SK-N-SH treated with all-trans-retinoic acid at 6 μM for 48 hours (cell line): ENCODE measurements around the gene KRTAP10-2.

Source experiments
- ATAC-seq: fragments of 200-7000 bp; cut with Tn5 transposase; 3 replicates; pipeline ENCODE4 v1.9.1; 2020; ENCODE audit warnings: mild to moderate bottlenecking, moderate library complexity
- ARNTL ChIP-seq: fragments of 450-650 bp; formaldehyde crosslinking; IDR thresholded peaks from 2 replicates; pipeline ENCODE4 v1.5.0; 2020; ENCODE audit warnings: low read depth, mild to moderate bottlenecking, moderate library complexity, borderline replicate concordance
- CSDC2 ChIP-seq: fragments of 250-450 bp; sonication (Bioruptor Pico); IDR thresholded peaks from 2 replicates; pipeline ENCODE4 v1.5.0; 2020; ENCODE audit warnings: mild to moderate bottlenecking, moderate library complexity
- ESRRG ChIP-seq: fragments of 250-450 bp; sonication (Bioruptor Pico); IDR thresholded peaks from 2 replicates; pipeline ENCODE4 v1.6.1; 2021; ENCODE audit warnings: mild to moderate bottlenecking
- ISL1 ChIP-seq: fragments of 250-450 bp; sonication (Bioruptor Pico); IDR thresholded peaks from 2 replicates; pipeline ENCODE4 v2.1.2; 2022; ENCODE audit warnings: mild to moderate bottlenecking, moderate library complexity
- OSR1 ChIP-seq: fragments of 250-450 bp; sonication (Bioruptor Pico); IDR thresholded peaks from 2 replicates; pipeline ENCODE4 v1.8.0; 2022; ENCODE audit warnings: moderate library complexity, mild to moderate bottlenecking, inconsistent platforms
- PPARA ChIP-seq: fragments of 250-450 bp; sonication (Bioruptor Pico); IDR thresholded peaks from 2 replicates; pipeline ENCODE4 v1.5.0; 2020; ENCODE audit warnings: mild to moderate bottlenecking, borderline replicate concordance
- RARB ChIP-seq: fragments of 250-450 bp; sonication (Bioruptor Pico); IDR thresholded peaks from 2 replicates; pipeline ENCODE4 v1.8.0; 2021; ENCODE audit warnings: mild to moderate bottlenecking, moderate library complexity
- SNAI2 ChIP-seq: fragments of 250-450 bp; sonication (Bioruptor Pico); IDR thresholded peaks from 2 replicates; pipeline ENCODE4 v1.5.0; 2020; ENCODE audit warnings: mild to moderate bottlenecking, moderate library complexity
- TCF4 ChIP-seq: fragments of 250-450 bp; sonication (Bioruptor Pico); IDR thresholded peaks from 2 replicates; pipeline ENCODE4 v1.8.0; 2021; ENCODE audit warnings: mild to moderate bottlenecking, moderate library complexity, borderline replicate concordance
- TOX ChIP-seq: fragments of 250-450 bp; sonication (Bioruptor Pico); IDR thresholded peaks from 2 replicates; pipeline ENCODE4 v1.8.0; 2021; ENCODE audit warnings: mild to moderate bottlenecking, moderate library complexity, borderline replicate concordance
- TSHZ2 ChIP-seq: fragments of 250-450 bp; sonication (Bioruptor Pico); IDR thresholded peaks from 2 replicates; pipeline ENCODE4 v1.5.0; 2020; ENCODE audit warnings: mild to moderate bottlenecking, moderate library complexity
- ZC3H10 ChIP-seq: fragments of 250-450 bp; sonication (Bioruptor Pico); IDR thresholded peaks from 2 replicates; pipeline ENCODE4 v1.5.1; 2021; ENCODE audit warnings: mild to moderate bottlenecking, moderate library complexity
- ZFP3 ChIP-seq: fragments of 250-450 bp; sonication (Bioruptor Pico); IDR thresholded peaks from 2 replicates; pipeline ENCODE4 v1.5.0; 2020; ENCODE audit warnings: mild to moderate bottlenecking, moderate library complexity
- ZFP30 ChIP-seq: fragments of 450-650 bp; formaldehyde crosslinking; IDR thresholded peaks from 2 replicates; pipeline ENCODE4 v1.5.0; 2022; ENCODE audit warnings: mild to moderate bottlenecking, moderate library complexity
- ZNF565 ChIP-seq: fragments of 450-650 bp; formaldehyde crosslinking; conservative IDR thresholded peaks from 2 replicates; pipeline ENCODE4 v1.5.0; 2020; ENCODE audit warnings: low read depth, mild to moderate bottlenecking, moderate library complexity
- ZNF70 ChIP-seq: fragments of 450-650 bp; formaldehyde crosslinking; IDR thresholded peaks from 2 replicates; pipeline ENCODE4 v1.5.0; 2020; ENCODE audit warnings: mild to moderate bottlenecking, moderate library complexity
- ZNF8 ChIP-seq: fragments of 450-650 bp; formaldehyde crosslinking; IDR thresholded peaks from 2 replicates; pipeline ENCODE4 v1.5.0; 2020; ENCODE audit warnings: mild to moderate bottlenecking, moderate library complexity
- TF ChIP-seq, protein P1 (sequence below): fragments of 250-450 bp; sonication (Bioruptor Pico); IDR thresholded peaks from 2 replicates; pipeline ENCODE4 v1.8.0; 2021; ENCODE audit warnings: low read depth, mild to moderate bottlenecking, moderate library complexity, borderline replicate concordance
- TF ChIP-seq, protein P2 (sequence below): fragments of 250-450 bp; sonication (Bioruptor Pico); IDR thresholded peaks from 2 replicates; pipeline ENCODE4 v1.5.1; 2021; ENCODE audit warnings: mild to moderate bottlenecking, moderate library complexity
- TF ChIP-seq, protein P3 (sequence below): fragments of 250-450 bp; sonication (Bioruptor Pico); IDR thresholded peaks from 2 replicates; pipeline ENCODE4 v1.8.0; 2020; ENCODE audit warnings: mild to moderate bottlenecking, moderate library complexity, borderline replicate concordance
- TF ChIP-seq, protein P4 (sequence below): fragments of 250-450 bp; sonication (Bioruptor Pico); IDR thresholded peaks from 2 replicates; pipeline ENCODE4 v1.5.1; 2020; ENCODE audit warnings: low read depth, mild to moderate bottlenecking, moderate library complexity

The KRTAP10-2 gene

DNA sequence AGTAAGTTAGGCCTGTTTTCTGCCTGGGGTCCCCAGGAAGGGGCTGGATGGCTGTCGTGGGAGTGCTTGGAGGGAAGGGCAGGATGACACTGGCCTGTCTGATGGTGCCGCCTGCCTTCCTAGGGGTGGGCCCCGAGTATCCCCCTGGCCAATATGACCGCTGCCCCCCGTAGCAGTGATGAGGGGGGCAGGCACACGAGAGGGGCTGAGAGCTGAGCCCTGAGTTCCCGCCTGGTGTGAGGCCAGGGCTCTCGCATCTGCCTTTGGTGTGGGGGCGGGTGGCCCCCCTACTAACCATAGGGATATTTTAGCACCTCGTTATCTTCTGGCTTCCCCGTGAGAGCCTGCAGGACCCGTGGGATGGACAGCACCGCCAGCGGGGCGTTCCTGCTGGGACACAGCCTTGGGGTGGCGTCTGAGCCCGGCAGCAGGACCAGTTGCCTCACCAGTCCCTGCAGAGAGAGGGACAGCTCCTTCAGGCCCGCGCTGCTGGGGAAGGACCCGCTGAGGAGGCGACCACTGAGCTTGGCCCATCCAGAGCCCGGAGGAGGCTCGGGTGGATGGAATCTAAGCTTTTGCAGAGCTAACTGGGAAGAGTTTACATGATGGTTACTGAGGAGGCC lies 21.7 kb downstream of the KRTAP10-2 start:
- no peak for TF ChIP-seq CSDC2 (CRISPR knock-in tag)
- TF ChIP-seq ZFP3 (CRISPR knock-in tag) = no peak
- TF ChIP-seq TSHZ2 = no peak
- TF ChIP-seq OSR1 (CRISPR knock-in tag) = no peak
- no peak for TF ChIP-seq ZNF8
- no peak for TF ChIP-seq SNAI2 (CRISPR knock-in tag)
- TF ChIP-seq, protein P1, sequence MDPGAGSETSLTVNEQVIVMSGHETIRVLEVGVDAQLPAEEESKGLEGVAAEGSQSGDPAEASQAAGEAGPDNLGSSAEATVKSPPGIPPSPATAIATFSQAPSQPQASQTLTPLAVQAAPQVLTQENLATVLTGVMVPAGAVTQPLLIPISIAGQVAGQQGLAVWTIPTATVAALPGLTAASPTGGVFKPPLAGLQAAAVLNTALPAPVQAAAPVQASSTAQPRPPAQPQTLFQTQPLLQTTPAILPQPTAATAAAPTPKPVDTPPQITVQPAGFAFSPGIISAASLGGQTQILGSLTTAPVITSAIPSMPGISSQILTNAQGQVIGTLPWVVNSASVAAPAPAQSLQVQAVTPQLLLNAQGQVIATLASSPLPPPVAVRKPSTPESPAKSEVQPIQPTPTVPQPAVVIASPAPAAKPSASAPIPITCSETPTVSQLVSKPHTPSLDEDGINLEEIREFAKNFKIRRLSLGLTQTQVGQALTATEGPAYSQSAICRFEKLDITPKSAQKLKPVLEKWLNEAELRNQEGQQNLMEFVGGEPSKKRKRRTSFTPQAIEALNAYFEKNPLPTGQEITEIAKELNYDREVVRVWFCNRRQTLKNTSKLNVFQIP = no peak
- no peak for TF ChIP-seq ZC3H10
- TF ChIP-seq ZFP30 (CRISPR knock-in tag) = no peak
- TF ChIP-seq, protein P2, sequence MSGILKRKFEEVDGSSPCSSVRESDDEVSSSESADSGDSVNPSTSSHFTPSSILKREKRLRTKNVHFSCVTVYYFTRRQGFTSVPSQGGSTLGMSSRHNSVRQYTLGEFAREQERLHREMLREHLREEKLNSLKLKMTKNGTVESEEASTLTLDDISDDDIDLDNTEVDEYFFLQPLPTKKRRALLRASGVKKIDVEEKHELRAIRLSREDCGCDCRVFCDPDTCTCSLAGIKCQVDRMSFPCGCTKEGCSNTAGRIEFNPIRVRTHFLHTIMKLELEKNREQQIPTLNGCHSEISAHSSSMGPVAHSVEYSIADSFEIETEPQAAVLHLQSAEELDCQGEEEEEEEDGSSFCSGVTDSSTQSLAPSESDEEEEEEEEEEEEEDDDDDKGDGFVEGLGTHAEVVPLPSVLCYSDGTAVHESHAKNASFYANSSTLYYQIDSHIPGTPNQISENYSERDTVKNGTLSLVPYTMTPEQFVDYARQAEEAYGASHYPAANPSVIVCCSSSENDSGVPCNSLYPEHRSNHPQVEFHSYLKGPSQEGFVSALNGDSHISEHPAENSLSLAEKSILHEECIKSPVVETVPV (CRISPR knock-in tag) = no peak
- no peak for TF ChIP-seq ESRRG (CRISPR knock-in tag)
- TF ChIP-seq ZNF565 (CRISPR knock-in tag) = no peak
- TF ChIP-seq PPARA (CRISPR knock-in tag) = no peak
- no peak for TF ChIP-seq TCF4 (CRISPR knock-in tag)
- no peak for TF ChIP-seq ARNTL (CRISPR knock-in tag)
- no peak; the same call in 2 of the 3 replicates for ATAC-seq

DNA sequence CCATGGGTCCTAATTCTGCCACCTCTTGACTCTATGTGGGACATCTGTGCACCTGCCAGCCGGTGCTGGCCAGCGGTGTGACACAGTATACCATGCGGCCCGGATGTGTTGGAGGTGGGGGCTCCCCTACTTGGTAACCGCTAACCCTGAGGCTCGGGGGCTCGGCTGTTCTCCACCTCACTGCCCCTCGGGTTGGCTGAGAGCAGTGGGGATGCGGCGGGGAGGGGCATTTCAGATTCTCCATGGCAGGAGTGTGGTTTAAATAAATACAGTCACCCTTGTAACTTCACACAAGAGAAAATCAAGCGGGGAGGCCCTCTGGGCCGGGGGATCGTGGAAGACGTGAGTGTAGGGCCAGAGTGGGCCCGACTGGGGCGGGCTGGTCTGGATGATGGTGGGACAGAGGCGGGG lies 22.3 kb downstream of the KRTAP10-2 start:
- ATAC-seq = no peak
- TF ChIP-seq, protein P3, sequence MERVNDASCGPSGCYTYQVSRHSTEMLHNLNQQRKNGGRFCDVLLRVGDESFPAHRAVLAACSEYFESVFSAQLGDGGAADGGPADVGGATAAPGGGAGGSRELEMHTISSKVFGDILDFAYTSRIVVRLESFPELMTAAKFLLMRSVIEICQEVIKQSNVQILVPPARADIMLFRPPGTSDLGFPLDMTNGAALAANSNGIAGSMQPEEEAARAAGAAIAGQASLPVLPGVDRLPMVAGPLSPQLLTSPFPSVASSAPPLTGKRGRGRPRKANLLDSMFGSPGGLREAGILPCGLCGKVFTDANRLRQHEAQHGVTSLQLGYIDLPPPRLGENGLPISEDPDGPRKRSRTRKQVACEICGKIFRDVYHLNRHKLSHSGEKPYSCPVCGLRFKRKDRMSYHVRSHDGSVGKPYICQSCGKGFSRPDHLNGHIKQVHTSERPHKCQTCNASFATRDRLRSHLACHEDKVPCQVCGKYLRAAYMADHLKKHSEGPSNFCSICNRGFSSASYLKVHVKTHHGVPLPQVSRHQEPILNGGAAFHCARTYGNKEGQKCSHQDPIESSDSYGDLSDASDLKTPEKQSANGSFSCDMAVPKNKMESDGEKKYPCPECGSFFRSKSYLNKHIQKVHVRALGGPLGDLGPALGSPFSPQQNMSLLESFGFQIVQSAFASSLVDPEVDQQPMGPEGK = no peak
- TF ChIP-seq RARB (CRISPR knock-in tag) (no peak), ZFP30 (CRISPR knock-in tag) (no peak), TCF4 (CRISPR knock-in tag) (no peak), ZNF565 (CRISPR knock-in tag) (no peak), ZFP3 (CRISPR knock-in tag) (no peak), ZNF8 (no peak), TSHZ2 (no peak), ESRRG (CRISPR knock-in tag) (no peak), CSDC2 (CRISPR knock-in tag) (no peak), PPARA (CRISPR knock-in tag) (no peak), ZC3H10 (no peak), OSR1 (CRISPR knock-in tag) (no peak), TOX (CRISPR knock-in tag) (no peak), ISL1 (no peak), ZNF70 (CRISPR knock-in tag) (no peak), SNAI2 (CRISPR knock-in tag) (no peak)
- TF ChIP-seq, protein P4, sequence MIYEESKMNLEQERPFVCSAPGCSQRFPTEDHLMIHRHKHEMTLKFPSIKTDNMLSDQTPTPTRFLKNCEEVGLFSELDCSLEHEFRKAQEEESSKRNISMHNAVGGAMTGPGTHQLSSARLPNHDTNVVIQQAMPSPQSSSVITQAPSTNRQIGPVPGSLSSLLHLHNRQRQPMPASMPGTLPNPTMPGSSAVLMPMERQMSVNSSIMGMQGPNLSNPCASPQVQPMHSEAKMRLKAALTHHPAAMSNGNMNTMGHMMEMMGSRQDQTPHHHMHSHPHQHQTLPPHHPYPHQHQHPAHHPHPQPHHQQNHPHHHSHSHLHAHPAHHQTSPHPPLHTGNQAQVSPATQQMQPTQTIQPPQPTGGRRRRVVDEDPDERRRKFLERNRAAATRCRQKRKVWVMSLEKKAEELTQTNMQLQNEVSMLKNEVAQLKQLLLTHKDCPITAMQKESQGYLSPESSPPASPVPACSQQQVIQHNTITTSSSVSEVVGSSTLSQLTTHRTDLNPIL = no peak
- TF ChIP-seq, protein P2 (CRISPR knock-in tag) = no peak
